ENCODE data around the gene CEACAM19. TPM values are rescaled to one million over a fixed set of nuclear protein-coding genes. Genes with fewer than 3 reads are reported as not detected.
A peak's percentile ranks its signal among the peaks of the same experiment; 100 is the strongest.
"Not testable (repeated sequence)": the region's sequence is repeated elsewhere in the genome, so short reads cannot be mapped to it uniquely, and the experiment has no call there.

Gene CEACAM19
- 7.7 TPM for total RNA-seq
- long read RNA-seq, partial matches to known transcripts = 3 of 6 reads
- long read RNA-seq, other reads (novel, unspliced or antisense) = 3 of 6 reads

DNA sequence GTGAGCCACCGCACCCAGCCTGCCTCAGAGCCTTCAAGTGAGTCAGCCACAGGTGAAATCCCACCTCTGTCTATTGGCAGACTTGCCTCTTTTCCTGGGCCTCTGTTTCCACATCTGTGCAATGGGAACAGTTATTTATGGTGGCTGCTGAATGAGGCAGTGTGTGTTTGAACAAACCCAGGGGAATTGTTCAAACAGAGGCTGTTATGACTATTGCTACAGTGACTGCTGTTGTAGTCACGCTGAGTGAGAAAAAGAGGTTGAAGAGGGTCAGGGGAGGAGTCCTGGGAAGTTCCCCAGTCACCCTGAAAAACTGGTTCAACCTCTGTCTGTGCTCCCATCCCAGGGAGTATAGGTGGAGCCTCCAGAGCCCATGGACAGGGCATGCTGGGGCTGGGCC is at the start of gene CEACAM19:
Gene CEACAM19 (plus strand): TSS at position 83 of the 400 bp plus-strand sequence. CDS start 450 bp downstream, outside the sequence.
- Histone ChIP-seq H3K27ac (no peak within 1 kb of the TSS), H3K4me3 (no peak within 1 kb of the TSS), H3K36me3 (no peaks in the 10 kb centered on the region), H3K4me1 (no peaks in the 10 kb centered on the region), H3K9me3 (no peaks in the 10 kb centered on the region), H3K27me3 (ENCODE audit: low read depth) (no peaks in the 10 kb centered on the region)
- no peak for TF ChIP-seq CTCF (IDR thresholded peaks at IDR 0.05)
- peak; percentile 61 to 62 for ATAC-seq
- intact Hi-C loops (cut with DNase I) = no loop called here
- no peak for DNase-seq

- Histone ChIP-seq H3K27me3 (ENCODE audit: low read depth) (no peaks in the 10 kb centered on the region), H3K27ac (no peak overlapping the region), H3K4me1 (no peaks in the 10 kb centered on the region), H3K9me3 (no peaks in the 10 kb centered on the region), H3K36me3 (no peaks in the 10 kb centered on the region), H3K4me3 (no peak overlapping the region)
- ATAC-seq (peak; percentile 34 to 63), DNase-seq (no peak)
- no peak for TF ChIP-seq CTCF (IDR thresholded peaks at IDR 0.05)
- intact Hi-C loops (cut with DNase I) = no loop called here
These were observed 48.2 kb upstream of the CEACAM19 start for GRCh38 chr19:44623080-44623479.

DNA sequence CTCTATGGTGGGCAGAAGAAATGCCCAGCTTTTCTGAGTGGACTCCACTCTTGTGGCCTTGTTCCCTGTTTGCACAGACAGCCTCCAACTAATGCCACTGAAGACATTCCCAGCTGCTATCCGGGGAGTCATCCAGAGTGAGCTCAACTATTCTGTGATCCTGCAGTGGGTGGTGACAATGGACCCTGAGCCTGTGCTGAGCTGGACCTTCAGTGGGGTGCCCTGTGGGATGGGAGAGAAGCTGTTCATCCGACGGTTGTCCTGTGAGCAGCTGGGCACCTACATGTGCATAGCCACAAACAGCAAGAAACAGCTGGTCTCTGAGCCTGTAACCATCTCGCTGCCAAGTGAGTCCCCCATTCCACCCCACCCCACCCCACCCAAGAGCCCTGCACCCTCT is 47.7 kb upstream of the CEACAM19 start:
- intact Hi-C loops (cut with DNase I) = no loop called here
- no peak overlapping the region for H3K4me3 ChIP-seq
- ATAC-seq = no peak
- no peaks in the 10 kb centered on the region for H3K27me3 ChIP-seq (ENCODE audit: low read depth)
- DNase-seq = no peak
- H3K27ac ChIP-seq = no peak overlapping the region
- H3K36me3 ChIP-seq = no peaks in the 10 kb centered on the region
- no peaks in the 10 kb centered on the region for H3K4me1 ChIP-seq
- no peaks in the 10 kb centered on the region for H3K9me3 ChIP-seq
- TF ChIP-seq CTCF (IDR thresholded peaks at IDR 0.05) = no peak

DNA sequence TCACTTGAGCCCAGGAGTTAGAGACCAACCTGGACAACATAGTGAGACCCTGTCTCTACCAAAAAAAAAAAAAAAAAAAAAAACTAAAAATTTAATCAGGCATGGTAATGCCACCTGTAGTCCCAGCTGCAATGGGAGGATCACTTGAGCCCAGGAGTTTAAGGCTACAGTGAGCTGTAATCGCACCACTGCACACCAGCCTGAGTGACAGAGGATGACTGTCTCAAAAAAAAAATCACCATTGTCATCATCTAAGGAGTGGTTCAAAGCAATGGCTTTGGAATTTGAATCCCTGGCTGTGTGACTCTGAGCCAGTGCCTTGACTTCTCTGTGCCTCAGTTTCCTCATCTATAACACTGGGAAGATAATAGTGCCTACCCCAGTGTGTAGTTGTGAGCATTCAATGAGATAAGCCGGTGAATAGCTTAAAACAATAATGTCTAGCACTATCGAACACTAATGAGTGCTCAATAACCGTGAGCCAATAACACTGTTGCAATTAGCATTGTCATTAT is 46.4 kb upstream of the CEACAM19 start:
- no peaks in the 10 kb centered on the region for H3K4me1 ChIP-seq
- no peak overlapping the region for H3K27ac ChIP-seq
- no peaks in the 10 kb centered on the region for H3K36me3 ChIP-seq
- ATAC-seq (no peak), DNase-seq (no peak)
- H3K4me3 ChIP-seq = no peak overlapping the region
- H3K9me3 ChIP-seq = no peaks in the 10 kb centered on the region
- H3K27me3 ChIP-seq (ENCODE audit: low read depth) = no peaks in the 10 kb centered on the region
- TF ChIP-seq CTCF (IDR thresholded peaks at IDR 0.05) = no peak
- intact Hi-C loops (cut with DNase I) = no loop called here

- not testable (repeated sequence) for H3K27me3 ChIP-seq (ENCODE audit: low read depth); H3K4me3 ChIP-seq
- H3K27ac ChIP-seq = peak overlapping the region; percentile 7
These were observed 45.6 kb upstream of the CEACAM19 start for GRCh38 chr19:44625637-44626036.

DNA sequence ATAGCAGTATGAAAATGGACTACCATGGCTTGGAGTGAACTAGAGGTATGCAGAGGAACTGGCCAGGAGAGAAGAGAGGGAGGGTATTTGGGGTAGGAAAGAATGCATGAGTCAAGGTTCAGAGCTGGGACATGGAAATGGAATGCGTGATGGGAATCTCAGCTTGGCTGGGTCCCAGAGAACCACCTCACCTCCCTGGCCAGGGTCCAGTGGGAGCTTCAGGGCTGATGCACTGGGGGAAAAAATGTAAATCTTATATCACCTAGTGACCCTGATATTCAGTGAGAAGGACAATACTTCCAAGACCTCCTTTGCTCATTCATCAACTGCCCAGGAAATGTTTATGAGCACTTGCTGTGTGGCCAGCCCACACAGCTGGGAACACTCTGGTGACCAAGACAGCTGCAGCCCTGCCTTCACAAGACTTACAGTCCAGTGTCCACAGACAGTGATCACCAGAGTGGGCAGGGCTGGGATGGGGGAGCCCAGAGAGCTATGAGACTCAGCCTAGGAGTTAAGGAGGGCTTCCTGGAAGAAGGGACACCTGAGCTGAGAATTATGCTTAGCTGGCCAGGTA is 45.1 kb upstream of the CEACAM19 start:
- Histone ChIP-seq H3K9me3 (no peaks in the 10 kb centered on the region), H3K36me3 (no peaks in the 10 kb centered on the region), H3K27ac (peak overlapping the region; percentile 7), H3K4me3 (no peak overlapping the region), H3K4me1 (no peaks in the 10 kb centered on the region), H3K27me3 (ENCODE audit: low read depth) (no peaks in the 10 kb centered on the region)
- ATAC-seq = peak; percentile 61 to 83
- TF ChIP-seq CTCF (IDR thresholded peaks at IDR 0.05) = no peak
- no peak for DNase-seq
- intact Hi-C loops (cut with DNase I) = no loop called here

More at GRCh38 chr19:44625637-44626036, 45.6 kb upstream of the CEACAM19 start:
- H3K36me3 ChIP-seq; intact Hi-C loops (cut with DNase I); H3K9me3 ChIP-seq; H3K4me1 ChIP-seq; DNase-seq; ATAC-seq: not testable (repeated sequence)

Data from lower lobe of right lung (tissue), 2 donors.